HG03135 (cell line): ENCODE results near the gene BCL2.
"Not testable (repeated sequence)": the region's sequence is repeated elsewhere in the genome, so short reads cannot be mapped to it uniquely, and the experiment has no call there.

Experiments
- ATAC-seq: cut with Tn5 transposase; IDR thresholded peaks from one replicate; pipeline ENCODE4 v1.9.1; 2021; ENCODE audit warnings: mild to moderate bottlenecking, moderate library complexity; ENCODE audit not compliant: unreplicated experiment

The BCL2 gene

DNA sequence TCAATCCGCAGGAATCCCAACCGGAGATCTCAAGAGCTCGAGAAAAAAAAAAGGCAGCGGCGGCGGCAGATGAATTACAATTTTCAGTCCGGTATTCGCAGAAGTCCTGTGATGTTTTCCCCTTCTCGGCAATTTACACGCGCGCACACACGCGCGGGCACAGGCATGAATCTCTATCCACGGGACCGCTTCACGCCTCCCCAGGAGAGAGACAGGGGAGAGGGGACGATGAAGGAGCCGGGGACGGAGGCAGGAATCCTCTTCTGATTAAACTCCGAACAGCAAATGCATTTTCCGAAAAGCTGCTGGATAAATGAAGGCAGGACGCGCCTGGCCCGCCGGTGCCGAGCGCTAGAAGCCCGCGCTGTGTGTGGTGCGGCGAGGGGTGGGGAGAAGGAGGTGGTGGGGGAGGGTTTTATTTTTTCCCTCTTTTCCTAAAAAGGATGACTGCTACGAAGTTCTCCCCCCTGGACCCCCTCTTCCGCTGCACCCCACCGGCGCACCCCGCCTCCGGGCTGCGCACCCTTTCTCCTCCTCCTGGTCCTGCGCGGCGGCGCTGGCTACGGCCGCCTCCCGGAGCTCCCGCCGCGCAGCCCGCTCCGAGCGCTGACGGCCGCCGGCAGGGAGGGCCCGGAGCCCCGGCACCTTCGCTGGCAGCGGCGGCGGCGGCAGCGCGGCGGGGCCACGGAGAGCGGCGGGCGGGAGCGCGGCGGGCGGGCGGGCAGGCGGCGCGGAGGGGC lies at the start of gene BCL2:
Gene BCL2 (minus strand): TSS at position 387 of the 740 bp plus-strand sequence.
- peak; percentile 16 for ATAC-seq

DNA sequence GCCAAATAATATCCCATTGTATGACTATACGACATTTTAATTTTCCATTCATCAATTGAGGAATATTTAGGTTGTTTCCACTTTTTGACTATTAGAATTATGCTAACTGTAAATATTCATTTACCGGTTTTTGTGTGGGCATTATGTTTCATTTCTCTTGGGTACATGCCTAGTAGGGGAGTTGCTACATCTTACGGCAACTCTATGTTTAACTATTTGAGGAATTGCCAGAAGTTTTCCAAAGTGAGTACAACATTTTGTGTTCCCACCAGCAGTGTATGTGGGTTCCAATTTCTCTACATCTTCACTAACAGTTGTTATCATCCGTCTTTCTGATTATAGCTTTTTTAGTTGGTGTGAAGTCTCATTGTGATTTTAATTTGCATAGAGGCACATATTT lies 49.0 kb upstream of the BCL2 start:
- no peak for ATAC-seq

DNA sequence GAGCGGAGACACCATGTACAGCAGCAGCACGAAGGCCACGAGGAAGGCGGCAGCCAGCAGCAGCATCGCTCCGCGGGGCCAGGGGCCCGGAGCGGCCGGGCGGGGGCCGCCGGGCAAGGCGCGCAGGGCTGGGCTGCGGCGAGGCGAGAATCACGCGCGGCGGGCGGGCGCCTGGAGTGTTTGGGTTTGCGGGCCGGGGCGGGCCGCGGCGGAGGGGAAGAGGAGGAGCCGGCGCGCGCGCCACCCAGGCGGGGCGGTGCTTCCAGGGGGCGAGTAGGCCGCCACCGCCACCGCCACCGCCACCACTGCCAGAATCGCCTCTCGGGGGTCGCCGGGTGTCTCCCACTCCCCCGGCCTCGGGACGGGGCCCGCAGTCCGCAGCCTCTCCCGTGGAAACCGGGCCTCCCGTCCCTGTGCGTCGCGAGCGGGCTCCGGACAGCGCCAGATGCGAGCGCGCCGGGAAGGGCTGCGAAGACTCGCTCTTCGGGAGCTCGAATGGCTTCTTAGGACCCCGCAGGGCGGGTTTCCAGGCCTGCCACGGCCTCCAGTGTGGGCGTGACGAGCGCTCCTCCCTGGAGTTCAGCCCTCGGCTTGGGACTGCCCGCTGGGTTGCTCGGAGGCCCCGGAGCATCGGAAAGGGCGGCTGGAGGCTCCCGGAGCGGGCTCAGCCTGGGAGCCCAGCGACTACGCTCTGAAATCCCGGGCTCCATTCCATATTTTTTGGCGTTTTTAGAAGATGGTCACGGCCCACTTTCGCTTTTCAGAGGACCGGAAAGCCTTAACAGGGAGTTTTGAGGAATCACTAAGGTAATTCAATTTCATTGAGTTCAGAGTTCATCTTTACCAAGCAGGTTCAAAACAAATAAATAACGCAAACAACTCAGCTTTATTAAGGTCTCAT lies 47.7 kb upstream of the BCL2 start, which contains the start of gene KDSR:
Gene KDSR (minus strand): TSS at position 154 of the 901 bp plus-strand sequence. CDS start 88 bp downstream, at position 66.
- ATAC-seq, result peak; percentile 86

DNA sequence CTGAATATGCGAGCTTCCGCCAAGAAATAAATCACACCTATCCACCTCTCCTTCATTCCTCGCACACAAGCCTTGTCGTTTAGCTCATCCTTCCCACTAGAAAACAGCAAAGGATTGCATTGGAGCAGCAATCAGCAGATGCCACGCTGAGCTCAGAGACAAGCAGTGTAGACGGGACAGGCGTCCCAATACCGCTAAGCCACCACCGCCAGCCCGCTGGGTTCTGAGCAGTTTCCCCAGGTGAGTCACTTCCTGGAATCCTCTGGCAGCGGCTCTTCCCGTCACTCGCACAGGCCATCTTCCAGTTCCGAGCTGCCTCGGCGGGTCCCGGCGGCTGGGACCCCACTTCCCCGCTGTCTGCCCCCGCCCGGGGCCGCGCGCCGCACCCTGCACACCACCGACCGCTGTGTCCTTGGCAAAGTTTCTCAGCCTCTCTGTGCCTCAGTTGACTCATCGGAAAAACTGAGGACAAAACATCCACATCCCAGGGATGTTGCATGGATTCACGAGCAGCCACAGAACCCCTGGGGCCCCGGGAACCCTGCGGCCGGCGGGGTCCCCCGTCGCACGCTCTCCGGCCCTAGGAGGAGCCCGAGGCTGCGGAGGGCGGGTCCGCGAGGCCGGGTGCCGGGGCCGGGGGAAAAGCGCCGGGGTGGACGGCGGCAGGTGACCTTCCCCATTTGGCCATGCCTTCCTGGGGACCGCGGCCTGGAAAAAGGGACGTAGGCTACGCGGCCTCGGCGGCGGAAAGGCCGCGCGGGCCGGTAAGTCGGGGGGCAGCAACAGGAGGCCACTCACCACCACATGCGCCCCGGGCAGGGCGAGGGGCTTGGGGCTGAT lies 46.9 kb upstream of the BCL2 start:
- ATAC-seq, result peak; percentile 35

DNA sequence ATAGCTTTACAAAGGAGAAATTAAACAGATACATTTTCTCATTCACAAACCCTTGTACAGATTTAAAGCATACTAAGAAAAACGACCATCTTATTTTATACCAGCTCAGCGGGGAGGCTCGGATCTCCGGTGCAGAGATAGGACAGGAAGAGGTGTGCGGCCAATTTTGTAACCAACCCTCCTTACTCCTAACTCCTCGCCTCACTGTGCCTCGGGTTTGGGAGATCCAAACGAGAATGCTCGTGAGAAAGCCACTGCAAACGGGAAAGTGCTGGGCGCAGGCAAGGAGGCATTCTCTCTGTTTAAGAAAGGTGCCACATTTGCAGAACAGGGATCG lies 46.3 kb upstream of the BCL2 start:
- ATAC-seq, result no peak

DNA sequence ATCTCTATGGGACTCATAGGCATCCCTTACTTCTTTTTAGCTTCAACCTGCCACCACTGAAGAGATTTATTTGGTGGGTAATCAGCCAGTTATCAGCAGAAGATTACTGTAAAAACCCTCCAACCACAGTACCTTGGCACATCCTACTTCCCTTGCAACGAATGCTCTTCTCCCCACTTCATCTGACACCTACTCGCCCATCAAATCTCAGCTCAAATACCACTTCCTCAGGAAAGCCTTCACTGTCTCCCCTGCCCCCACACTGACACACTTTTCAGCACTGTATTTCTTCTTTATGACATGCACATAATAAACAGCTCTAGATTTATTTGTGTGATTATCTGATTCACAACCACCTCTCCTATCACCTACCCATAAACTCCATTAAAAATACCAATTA lies 44.4 kb upstream of the BCL2 start:
- ATAC-seq, result no peak

DNA sequence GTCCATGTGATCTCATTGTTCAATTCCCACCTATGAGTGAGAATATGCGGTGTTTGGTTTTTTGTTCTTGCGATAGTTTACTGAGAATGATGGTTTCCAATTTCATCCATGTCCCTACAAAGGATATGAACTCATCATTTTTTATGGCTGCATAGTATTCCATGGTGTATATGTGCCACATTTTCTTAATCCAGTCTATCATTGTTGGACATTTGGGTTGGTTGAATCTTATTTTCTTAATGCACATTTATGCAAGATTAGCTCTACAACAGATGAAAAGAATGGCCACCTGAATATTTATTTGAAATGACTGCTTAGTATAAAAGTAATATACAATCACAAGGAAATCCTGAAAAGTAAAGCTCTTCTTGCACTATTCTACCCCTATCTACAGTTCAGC lies 43.9 kb upstream of the BCL2 start:
- ATAC-seq, result not testable (repeated sequence)

DNA sequence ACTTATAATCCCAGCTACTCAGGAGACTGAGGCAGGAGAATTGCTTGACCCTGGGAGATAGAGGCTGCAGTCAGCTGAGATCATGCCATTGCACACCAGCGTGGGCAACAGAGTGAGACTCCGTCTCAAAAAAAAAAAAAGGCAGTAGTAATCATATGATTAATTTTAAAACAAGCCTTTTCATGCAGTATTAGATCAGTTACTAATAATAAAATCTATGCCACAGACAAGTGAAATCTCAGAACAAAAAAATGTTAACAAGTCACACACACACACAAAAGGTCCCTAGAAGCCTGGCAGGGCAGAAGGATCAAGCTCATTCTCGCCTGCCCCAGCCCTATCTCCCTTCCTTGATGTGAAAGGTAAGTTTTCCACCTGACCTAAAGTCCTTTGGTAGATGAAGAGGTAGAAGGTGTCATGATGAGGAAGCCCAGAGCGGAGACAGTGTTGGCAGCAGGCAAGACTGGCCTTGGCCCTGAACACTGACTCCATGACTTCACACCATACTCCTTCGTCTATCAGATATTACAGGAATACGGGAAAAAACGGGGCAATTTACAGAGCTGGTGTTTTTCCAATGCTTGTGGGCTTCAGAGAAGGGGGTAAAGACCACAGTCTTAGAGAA lies 36.8 kb upstream of the BCL2 start:
- no peak for ATAC-seq

DNA sequence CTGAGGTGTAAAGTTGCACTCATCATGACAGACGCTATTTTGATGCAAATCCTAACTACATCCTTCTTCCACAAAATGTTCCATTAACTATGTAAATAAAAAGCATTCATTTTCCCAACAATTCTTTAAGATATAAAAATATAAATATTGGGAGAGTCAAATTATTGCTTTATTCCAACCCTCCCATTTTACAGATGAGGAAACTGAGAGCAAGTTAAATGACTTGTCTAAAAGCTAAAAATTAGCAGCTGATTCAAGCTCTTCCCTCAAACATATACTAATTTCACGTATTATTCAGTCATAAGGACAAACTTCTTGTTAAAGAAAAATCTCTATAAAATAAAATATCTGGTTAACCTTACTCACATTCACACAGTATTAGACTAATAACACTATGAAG lies 30.7 kb upstream of the BCL2 start:
- ATAC-seq, result no peak

DNA sequence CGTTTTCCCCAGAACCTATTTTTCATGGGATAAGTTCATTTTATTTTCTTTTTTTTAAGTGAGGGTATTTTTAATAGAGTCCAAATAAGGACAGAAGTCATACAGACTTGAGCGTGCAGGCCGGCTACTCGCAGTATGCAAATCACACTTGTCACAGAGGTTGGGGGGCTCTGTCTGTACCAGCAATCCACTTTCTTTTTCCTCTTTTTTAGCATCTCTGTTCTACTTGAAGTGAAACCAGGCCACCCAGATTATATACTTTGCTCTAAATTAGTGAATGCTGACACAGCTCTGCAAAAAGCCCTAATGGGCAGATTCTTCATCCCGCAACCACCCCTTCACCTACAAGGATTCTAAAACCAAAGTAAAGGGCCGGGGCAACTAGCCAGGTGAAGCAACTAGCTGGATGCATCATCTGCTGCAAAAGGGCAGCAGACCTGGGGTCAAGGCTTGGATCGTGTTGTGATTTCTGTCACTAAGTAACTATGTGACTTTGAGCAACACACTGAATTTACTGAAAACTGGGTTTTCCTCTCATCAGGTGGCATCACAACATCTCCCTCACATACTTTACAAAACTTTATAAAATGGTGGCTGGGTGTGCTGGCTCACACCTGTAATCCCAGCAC lies 29.1 kb upstream of the BCL2 start:
- no peak for ATAC-seq

DNA sequence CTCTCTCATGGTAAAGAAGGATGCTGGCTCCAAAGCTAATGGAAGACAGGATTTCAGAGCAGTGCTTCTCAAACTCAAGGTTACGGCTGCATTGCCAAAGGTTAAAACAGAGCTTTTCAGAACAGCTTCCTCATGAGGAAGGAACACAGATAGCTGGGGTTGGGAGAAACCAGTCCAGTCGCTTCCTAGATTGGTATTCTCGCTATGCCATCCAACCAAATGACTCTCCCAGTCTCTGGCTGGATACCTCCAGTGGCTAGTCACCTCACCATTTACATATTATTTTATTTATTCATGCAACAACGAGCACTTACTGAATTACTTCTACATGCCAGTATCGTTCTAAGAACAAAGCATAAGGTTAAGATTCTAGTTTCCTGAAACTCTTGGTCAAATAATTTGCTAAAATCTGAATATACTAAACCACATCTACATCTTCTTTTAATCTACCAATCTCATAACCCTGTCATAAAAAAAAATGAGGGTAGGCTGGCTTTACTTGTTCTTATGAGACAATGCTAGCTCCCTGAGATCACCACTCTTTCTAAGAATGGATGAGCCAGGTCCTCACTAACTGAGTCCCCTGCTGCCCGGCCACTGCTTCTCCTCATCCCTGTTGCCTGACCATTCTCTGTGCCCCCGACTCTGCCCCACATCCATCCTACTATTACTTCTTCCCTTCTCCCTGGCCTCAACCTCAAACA lies 27.1 kb upstream of the BCL2 start:
- no peak for ATAC-seq

DNA sequence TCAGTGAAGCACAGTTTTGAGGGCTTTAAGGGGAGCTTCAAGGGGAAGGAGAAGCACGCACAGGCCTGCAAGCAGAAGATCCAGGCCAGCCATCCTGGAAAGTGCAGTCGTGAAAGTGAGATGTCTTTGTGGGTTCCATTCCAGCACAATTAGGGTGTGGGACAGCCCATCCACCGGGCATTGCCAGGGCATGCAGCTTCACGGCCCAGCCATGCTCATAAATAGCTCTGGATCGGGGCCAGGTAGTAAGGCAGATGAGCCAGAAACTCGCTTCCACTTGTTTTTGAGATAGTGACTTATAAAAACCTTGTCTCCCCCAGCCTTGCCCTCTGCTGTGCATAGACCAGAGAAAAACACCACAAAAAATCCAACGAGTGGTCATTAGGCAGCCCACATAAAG lies 26.5 kb upstream of the BCL2 start:
- ATAC-seq, result no peak

DNA sequence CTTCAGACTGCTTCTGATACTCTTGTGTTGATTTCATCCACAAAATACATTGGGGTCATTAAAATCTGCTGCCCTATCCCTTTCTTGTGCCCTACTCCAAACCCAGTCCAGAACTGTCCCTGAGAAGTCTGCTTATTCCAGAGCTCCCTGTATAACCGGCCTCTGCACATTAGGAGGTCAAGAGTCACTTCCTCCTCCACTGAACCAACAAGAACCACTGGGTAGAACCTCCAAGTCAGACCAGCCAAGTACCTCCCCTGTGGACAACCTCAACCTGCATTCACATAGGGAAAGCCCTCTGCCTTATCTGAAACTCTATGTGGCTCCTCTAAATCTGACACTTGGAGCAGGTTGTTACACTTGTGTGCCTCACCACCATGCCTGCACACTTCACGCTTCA lies 25.3 kb upstream of the BCL2 start:
- ATAC-seq, result no peak

DNA sequence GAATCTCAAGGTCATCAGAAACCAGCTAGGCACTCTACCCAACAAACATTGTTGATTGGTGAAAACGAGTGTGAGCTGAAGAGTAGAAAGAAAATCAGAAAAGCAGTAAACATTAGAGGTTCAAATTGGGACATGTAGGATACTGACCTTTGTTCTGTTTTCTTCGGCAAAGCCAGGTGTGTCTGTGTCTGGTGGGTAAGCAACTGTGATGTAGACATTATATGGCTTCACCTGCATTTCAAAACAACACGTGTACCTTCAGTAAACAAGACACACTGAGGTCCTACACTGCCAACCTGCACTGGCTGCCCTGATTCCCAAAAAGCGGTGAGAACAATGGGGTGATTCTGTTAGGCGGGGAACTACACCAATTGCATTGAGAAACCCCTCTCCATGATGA lies 24.7 kb upstream of the BCL2 start:
- ATAC-seq, result no peak

DNA sequence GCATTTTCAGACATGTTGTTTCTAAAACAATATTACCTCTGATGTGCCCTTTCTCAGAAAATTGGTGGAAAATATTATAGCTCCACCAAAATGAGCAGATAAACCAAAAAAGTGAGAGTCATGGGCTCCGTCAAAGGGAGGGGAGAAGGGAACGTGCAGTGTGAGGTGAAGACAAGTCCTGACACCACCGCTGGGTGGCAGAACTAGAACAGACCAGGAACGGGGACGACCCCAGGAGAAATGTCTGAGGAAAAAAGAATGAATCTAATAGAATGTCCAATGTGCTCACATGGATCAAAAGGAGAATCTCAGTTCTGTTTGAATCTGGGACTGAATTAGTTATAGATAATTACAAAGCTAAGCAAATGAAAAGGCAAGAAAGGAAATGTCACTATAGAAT lies 22.6 kb upstream of the BCL2 start:
- no peak for ATAC-seq

DNA sequence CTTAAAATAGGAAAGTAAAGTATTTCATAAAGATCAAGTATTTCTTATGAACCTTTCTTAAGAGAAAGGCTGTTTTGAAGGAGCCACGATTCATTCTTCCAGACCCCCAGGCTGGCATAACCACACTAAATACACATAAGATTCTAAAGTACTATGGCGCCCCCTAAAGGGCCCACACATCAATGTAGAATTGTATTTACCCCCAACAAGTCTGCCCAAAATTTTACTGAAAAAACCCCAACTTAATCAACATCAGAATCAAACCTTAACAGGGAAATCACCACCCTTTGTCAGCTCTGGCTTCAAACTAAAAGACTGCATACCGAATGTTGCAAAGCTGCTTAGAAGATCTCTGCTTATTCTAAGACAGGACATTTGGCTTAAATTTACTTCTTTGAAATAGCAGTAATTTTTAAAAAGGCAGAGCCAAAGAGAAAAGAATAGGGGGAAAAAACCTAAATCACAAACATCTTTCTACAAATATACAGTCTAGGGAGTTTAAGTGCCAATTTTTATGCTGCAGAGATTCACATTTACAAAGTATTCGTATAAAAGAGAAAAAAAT lies 20.4 kb upstream of the BCL2 start:
- ATAC-seq, result no peak

DNA sequence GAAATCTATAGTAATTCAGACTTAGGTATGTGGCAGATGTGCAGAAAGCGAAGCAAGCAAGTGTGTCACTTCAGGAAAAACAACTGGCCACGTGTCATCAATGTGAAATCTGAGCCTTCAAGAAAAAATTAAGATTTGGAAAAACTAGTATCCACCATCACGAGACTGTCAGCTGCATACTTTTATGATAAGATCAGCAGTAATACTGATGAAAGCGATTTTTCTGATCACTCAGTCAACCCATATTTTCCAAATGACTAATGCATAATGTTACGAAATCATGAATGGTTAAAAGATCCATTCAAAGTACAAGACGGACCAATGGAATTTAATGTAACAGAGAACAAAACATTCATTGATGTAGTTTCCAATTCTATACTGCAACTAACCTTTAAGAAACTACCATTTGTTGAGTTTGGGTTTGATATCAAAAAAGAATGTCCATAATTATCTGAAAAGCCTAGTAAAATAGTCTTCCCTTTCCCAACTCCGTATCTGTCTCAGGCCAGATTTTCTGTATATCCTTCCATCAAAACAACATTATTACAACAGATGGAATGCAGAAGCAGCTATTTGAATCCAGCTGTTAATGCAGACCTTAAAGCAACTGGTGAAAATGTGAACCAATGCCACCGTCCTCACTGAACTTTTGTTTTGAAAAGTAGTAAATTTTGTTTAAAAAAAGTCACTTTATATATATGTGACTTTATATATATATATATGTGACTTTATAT lies 17.0 kb upstream of the BCL2 start:
- no peak for ATAC-seq

DNA sequence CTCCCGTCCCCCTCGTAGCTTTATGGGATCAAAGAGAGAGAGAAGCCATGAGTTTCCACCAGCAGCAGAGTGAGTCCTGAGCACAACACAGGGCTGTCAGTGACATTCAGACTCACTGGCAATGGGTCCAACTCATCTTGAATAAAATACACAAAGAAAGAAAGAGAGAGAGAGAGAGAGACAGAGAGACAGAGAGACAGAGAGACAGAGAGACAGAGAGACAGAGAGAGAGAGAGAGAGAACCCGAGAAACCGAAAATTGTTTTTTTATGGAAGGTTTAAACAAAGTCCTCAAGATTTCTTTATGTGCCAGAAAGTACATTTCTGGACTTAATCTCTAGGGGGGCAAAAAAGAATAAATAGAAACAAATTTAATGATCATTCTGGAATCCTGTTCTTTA lies 11.5 kb upstream of the BCL2 start:
- ATAC-seq, result no peak
